SK-N-MC (cell line): ENCODE data around the gene PHRF1.

Experiments
- EZH2 ChIP-seq: fragments of 200-600 bp; sonication (generic); IDR thresholded peaks from one replicate; pipeline ENCODE4 v1.6.1; 2017; ENCODE audit warnings: antibody characterized with exemption
- POLR2AphosphoS5 ChIP-seq: IDR thresholded peaks from 2 replicates; pipeline ENCODE4 v1.6.1; 2012; ENCODE audit warnings: mild to moderate bottlenecking, low read depth, low read length, borderline replicate concordance

GRCh38 chr11:636511-637332 is 60.5 kb downstream of the PHRF1 start, which contains the start of gene DRD4:
- TF ChIP-seq EZH2, result no peak
- no peak for TF ChIP-seq POLR2AphosphoS5
